Endodermal cell (in vitro differentiated cells): ENCODE measurements around the gene VTI1A. TPM values are rescaled to one million over a fixed set of nuclear protein-coding genes. Genes with fewer than 3 reads are reported as not detected.

Experiments
- DNase-seq: peaks from one replicate; pipeline ENCODE4 v3.0.0-alpha.2; 2017
- H3K27ac ChIP-seq: 2 replicates; pipeline ENCODE4 v1.5.1; 2013; ENCODE audit warnings: mild to moderate bottlenecking, low read depth, low read length, moderate library complexity
- H3K27me3 ChIP-seq: 2 replicates; pipeline ENCODE4 v1.6.1; 2013; ENCODE audit warnings: mild to moderate bottlenecking, low read length, moderate library complexity; ENCODE audit not compliant: insufficient read depth, control insufficient read depth, poor library complexity, severe bottlenecking
- H3K36me3 ChIP-seq: 2 replicates; pipeline ENCODE4 v1.7.0; 2013; ENCODE audit warnings: mild to moderate bottlenecking, low read length, moderate library complexity; ENCODE audit not compliant: control insufficient read depth, insufficient read depth
- H3K4me1 ChIP-seq: one replicate; pipeline ENCODE4 v1.7.0; 2013; ENCODE audit warnings: low read length; ENCODE audit not compliant: control insufficient read depth, insufficient read depth
- H3K4me3 ChIP-seq: 2 replicates; pipeline ENCODE4 v1.5.1; 2013; ENCODE audit warnings: mild to moderate bottlenecking, low read length, moderate library complexity
- H3K9ac ChIP-seq: 2 replicates; pipeline ENCODE4 v1.6.1; 2013; ENCODE audit warnings: mild to moderate bottlenecking, low read length, moderate library complexity; ENCODE audit not compliant: poor library complexity, severe bottlenecking; ENCODE audit errors: extremely low read depth
- H3K9me3 ChIP-seq: 2 replicates; pipeline ENCODE4 v1.6.1; 2013; ENCODE audit warnings: mild to moderate bottlenecking, low read length, moderate library complexity; ENCODE audit not compliant: control insufficient read depth
- H3K27ac Mint-ChIP-seq: 2 replicates; pipeline ENCODE4 v1.8.0; 2020; ENCODE audit warnings: mixed read lengths
- H3K27me3 Mint-ChIP-seq: 2 replicates; pipeline ENCODE4 v1.8.0; 2021; ENCODE audit warnings: mild to moderate bottlenecking, mixed read lengths; ENCODE audit not compliant: insufficient read depth
- H3K36me3 Mint-ChIP-seq: 2 replicates; pipeline ENCODE4 v1.8.0; 2020; ENCODE audit warnings: low read depth, mixed read lengths
- H3K4me1 Mint-ChIP-seq: 2 replicates; pipeline ENCODE4 v1.8.0; 2020; ENCODE audit warnings: mixed read lengths
- H3K4me3 Mint-ChIP-seq: 2 replicates; pipeline ENCODE4 v1.8.0; 2020; ENCODE audit warnings: mild to moderate bottlenecking, moderate library complexity, mixed read lengths
- H3K9me3 Mint-ChIP-seq: 2 replicates; pipeline ENCODE4 v1.8.0; 2020; ENCODE audit warnings: mild to moderate bottlenecking, mixed read lengths
- WGBS, 2 experiments: methylation state at CpG; one replicate each; pipeline versions ENCODE4 v1.1.5 to v1.1.7; 2013; ENCODE audit warnings: missing lambda C conversion rate in 2 of 2, mixed read lengths in 1 of 2; ENCODE audit not compliant: insufficient coverage in 1 of 2, insufficient read length in 1 of 2; 5-methylcytosine and 5-hydroxymethylcytosine counted together
- total RNA-seq, 2 donors: library from RNA; stranded (reverse); fragmentation: NEBNext Ultra II Directional in 1 of 2; extraction: Animal tissue kit (Norgen Biotek cat#: 25700) in 1 of 2; gene quantifications; 2 replicates in 1 of 2; 3 replicates in 1 of 2; pipeline ENCODE4 v1.2.1, GENCODE V29; 2021
- TF ChIP-seq, protein P1 (sequence below): fragments of 200-600 bp; sonication (generic); conservative IDR thresholded peaks from 2 replicates; pipeline ENCODE4 v1.5.0; 2021; ENCODE audit warnings: antibody characterized with exemption, mild to moderate bottlenecking

The VTI1A gene
- total RNA-seq, 2 donors from 2014 or later: 27.0 to 29.9 TPM

GRCh38 chr10:112821663-112822062, 374.6 kb downstream of the VTI1A start:
- H3K4me3 Mint-ChIP-seq: no peak overlapping the region
- no peaks in the 10 kb centered on the region for H3K4me1 ChIP-seq
- 96 to 100% methylated on average over 7 of the region's 7 CpGs for WGBS, 2 experiments
- H3K36me3 ChIP-seq: no peaks in the 10 kb centered on the region
- H3K27ac ChIP-seq: no peak overlapping the region
- peaks cover 2% of the 10 kb centered on the region for H3K36me3 Mint-ChIP-seq
- no peak overlapping the region for H3K4me3 ChIP-seq
- no peaks in the 10 kb centered on the region for H3K9me3 Mint-ChIP-seq
- H3K9ac ChIP-seq: no peak overlapping the region
- H3K27ac Mint-ChIP-seq: no peak overlapping the region
- H3K27me3 Mint-ChIP-seq: no peaks in the 10 kb centered on the region
- TF ChIP-seq, protein P1, sequence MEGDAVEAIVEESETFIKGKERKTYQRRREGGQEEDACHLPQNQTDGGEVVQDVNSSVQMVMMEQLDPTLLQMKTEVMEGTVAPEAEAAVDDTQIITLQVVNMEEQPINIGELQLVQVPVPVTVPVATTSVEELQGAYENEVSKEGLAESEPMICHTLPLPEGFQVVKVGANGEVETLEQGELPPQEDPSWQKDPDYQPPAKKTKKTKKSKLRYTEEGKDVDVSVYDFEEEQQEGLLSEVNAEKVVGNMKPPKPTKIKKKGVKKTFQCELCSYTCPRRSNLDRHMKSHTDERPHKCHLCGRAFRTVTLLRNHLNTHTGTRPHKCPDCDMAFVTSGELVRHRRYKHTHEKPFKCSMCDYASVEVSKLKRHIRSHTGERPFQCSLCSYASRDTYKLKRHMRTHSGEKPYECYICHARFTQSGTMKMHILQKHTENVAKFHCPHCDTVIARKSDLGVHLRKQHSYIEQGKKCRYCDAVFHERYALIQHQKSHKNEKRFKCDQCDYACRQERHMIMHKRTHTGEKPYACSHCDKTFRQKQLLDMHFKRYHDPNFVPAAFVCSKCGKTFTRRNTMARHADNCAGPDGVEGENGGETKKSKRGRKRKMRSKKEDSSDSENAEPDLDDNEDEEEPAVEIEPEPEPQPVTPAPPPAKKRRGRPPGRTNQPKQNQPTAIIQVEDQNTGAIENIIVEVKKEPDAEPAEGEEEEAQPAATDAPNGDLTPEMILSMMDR: no peak
- H3K9me3 ChIP-seq: no peaks in the 10 kb centered on the region
- peaks cover 20% of the 10 kb centered on the region for H3K4me1 Mint-ChIP-seq
- no peaks in the 10 kb centered on the region for H3K27me3 ChIP-seq
- no peak for DNase-seq

GRCh38 chr10:112823007-112823406, 376.0 kb downstream of the VTI1A start:
- Mint-ChIP-seq H3K36me3 (peaks cover 2% of the 10 kb centered on the region), H3K27me3 (no peaks in the 10 kb centered on the region), H3K4me1 (peaks cover 6% of the 10 kb centered on the region), H3K27ac (no peak overlapping the region), H3K4me3 (no peak overlapping the region), H3K9me3 (no peaks in the 10 kb centered on the region)
- no peaks in the 10 kb centered on the region for H3K9me3 ChIP-seq
- TF ChIP-seq, protein P1: no peak
- H3K4me3 ChIP-seq: no peak overlapping the region
- H3K9ac ChIP-seq: no peak overlapping the region
- no peaks in the 10 kb centered on the region for H3K4me1 ChIP-seq
- WGBS, 2 experiments: 95 to 97% methylated on average over 5 of the region's 5 CpGs
- H3K27me3 ChIP-seq: no peaks in the 10 kb centered on the region
- peak; percentile 59 for DNase-seq
- no peaks in the 10 kb centered on the region for H3K36me3 ChIP-seq
- H3K27ac ChIP-seq: no peak overlapping the region

- H3K27ac Mint-ChIP-seq: no peak overlapping the region
- peaks cover 3% of the 10 kb centered on the region for H3K4me1 Mint-ChIP-seq
- Histone ChIP-seq H3K9me3 (no peaks in the 10 kb centered on the region), H3K36me3 (no peaks in the 10 kb centered on the region), H3K9ac (no peak overlapping the region), H3K4me1 (no peaks in the 10 kb centered on the region), H3K27me3 (no peaks in the 10 kb centered on the region), H3K4me3 (no peak overlapping the region), H3K27ac (no peak overlapping the region)
- H3K4me3 Mint-ChIP-seq: no peak overlapping the region
- H3K36me3 Mint-ChIP-seq: peaks cover 2% of the 10 kb centered on the region
- TF ChIP-seq, protein P1: no peak
- DNase-seq: no peak
- no peaks in the 10 kb centered on the region for H3K9me3 Mint-ChIP-seq
- 87 to 90% methylated on average over 3 to 7 of the region's 7 CpGs for WGBS, 2 experiments
- H3K27me3 Mint-ChIP-seq: no peaks in the 10 kb centered on the region
Observed at GRCh38 chr10:112823604-112824003, 376.6 kb downstream of the VTI1A start.
